ENCODE results near the gene APBB2. TPM values are rescaled to one million over a fixed set of nuclear protein-coding genes. Genes with fewer than 3 reads are reported as not detected.
A peak's percentile ranks its signal among the peaks of the same experiment; 100 is the strongest.
"Not testable (repeated sequence)": the region's sequence is repeated elsewhere in the genome, so short reads cannot be mapped to it uniquely, and the experiment has no call there.

APBB2 gene
- total RNA-seq, 1 donor, result 75.8 TPM

GRCh38 chr4:41065434-41066006 is 148.8 kb downstream of the APBB2 start:
- DNase-seq (ENCODE audit: low read depth), result no peak
- no peak overlapping the region for H3K4me3 ChIP-seq (ENCODE audit: low read depth, low read length)
- no peak for TF ChIP-seq CTCF (IDR thresholded peaks at IDR 0.05; ENCODE audit: insufficient read depth, low read length)

GRCh38 chr4:41064953-41065352 is 149.4 kb downstream of the APBB2 start:
- no peak for DNase-seq (ENCODE audit: low read depth)
- H3K4me3 ChIP-seq (ENCODE audit: low read depth, low read length), result no peak overlapping the region
- TF ChIP-seq CTCF (IDR thresholded peaks at IDR 0.05; ENCODE audit: insufficient read depth, low read length), result no peak

GRCh38 chr4:41061482-41062185 is 152.7 kb downstream of the APBB2 start:
- H3K4me3 ChIP-seq (ENCODE audit: low read depth, low read length), result no peak overlapping the region
- DNase-seq (ENCODE audit: low read depth), result peak; percentile 60
- peak; percentile 41 for TF ChIP-seq CTCF (IDR thresholded peaks at IDR 0.05; ENCODE audit: insufficient read depth, low read length)

DNA sequence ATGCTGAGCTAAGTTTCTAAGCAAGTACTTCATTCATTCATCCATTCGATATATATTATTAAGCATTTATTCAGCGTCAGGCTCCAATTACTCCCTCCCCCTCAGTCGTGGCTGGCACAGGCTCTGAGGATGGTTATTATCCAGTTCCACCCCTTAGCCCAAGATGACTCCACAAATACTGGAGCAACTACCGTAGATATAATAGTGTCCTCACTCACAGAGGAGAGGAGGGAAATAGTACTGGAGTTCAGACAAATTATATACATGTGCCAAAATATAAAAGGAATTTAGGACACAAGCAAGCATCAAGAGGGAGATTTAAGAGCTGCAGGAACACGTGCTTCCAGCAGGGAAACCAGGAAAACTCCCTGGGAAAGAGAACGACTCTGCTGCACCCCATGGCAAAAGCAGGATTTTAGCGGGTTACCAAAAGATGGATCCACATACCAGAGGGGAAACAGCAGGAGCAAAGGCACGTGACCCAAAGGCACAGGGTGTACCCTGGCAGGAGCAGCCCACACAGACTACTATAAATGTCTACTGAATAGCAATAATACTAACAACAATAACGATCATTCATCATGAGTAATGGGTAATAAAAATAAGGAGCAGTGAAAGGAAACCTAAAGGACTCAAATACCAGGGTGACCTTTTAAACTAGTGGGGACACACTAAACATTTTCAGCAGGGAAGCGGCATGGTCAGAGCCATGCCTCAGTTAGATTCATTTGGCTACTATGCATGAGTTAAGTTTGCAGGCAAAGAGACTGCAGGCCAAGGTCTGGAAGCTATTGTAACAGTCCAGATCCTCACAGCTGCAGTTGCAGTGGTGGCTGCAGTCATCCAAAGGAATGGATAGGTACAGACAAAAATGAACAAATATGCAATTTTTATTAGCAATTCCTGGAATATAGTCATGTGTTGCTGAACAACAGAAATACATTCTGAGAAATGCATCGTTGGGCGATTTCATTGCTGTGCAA is 153.7 kb downstream of the APBB2 start:
- no peak overlapping the region for H3K4me3 ChIP-seq (ENCODE audit: low read depth, low read length)
- peak; percentile 21 for TF ChIP-seq CTCF (IDR thresholded peaks at IDR 0.05; ENCODE audit: insufficient read depth, low read length)
- peak; percentile 44 for DNase-seq (ENCODE audit: low read depth)

DNA sequence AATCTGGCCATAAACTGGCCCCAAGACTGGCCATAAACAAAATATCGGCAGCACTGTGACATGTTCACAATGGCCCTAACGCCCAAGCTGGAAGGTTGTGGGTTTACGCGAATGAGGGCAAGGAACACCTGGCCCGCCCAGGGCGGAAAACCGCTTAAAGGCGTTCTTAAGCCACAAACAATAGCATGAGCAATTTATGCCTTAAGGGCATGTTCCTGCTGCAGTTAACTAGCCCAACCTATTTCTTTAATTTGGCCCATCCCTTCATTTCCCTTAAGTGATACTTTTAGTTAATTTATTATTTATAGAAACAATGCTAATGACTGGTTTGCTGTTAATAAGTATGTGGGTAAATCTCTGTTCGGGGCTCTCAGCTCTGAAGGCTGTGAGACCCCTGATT is 154.9 kb downstream of the APBB2 start:
- H3K4me3 ChIP-seq (ENCODE audit: low read depth, low read length); DNase-seq (ENCODE audit: low read depth): not testable (repeated sequence)

- no peak for DNase-seq (ENCODE audit: low read depth)
- no peak for TF ChIP-seq CTCF (IDR thresholded peaks at IDR 0.05; ENCODE audit: insufficient read depth, low read length)
- H3K4me3 ChIP-seq (ENCODE audit: low read depth, low read length), result no peak overlapping the region
These were observed 155.9 kb downstream of the APBB2 start for GRCh38 chr4:41058426-41058825.

- no peak for TF ChIP-seq CTCF (IDR thresholded peaks at IDR 0.05; ENCODE audit: insufficient read depth, low read length)
- no peak overlapping the region for H3K4me3 ChIP-seq (ENCODE audit: low read depth, low read length)
- no peak for DNase-seq (ENCODE audit: low read depth)
These were observed 156.9 kb downstream of the APBB2 start for GRCh38 chr4:41057467-41057866.

Data from fibroblast of the aortic adventitia (primary cell).